Mesenchymal stem cell (in vitro differentiated cells and primary cell): ENCODE measurements around the gene OSR1.

Source experiments
- DNase-seq: peaks from one replicate; pipeline ENCODE4 v3.0.0-alpha.2; 2013
- H2AFZ ChIP-seq: one replicate; pipeline ENCODE4 v1.6.1; 2013; ENCODE audit warnings: low read depth, mild to moderate bottlenecking, control low read depth, inconsistent platforms, low read length, moderate library complexity
- H2AK5ac ChIP-seq: 2 replicates; pipeline ENCODE4 v1.6.1; 2013; ENCODE audit warnings: low read length, moderate library complexity, mild to moderate bottlenecking, inconsistent platforms; ENCODE audit not compliant: severe bottlenecking
- H2BK120ac ChIP-seq: one replicate; pipeline ENCODE4 v1.6.1; 2013; ENCODE audit warnings: low read depth, mild to moderate bottlenecking, inconsistent platforms, low read length, moderate library complexity
- H2BK12ac ChIP-seq, 2 experiments: one replicate each; pipeline ENCODE4 v1.6.1; 2013; ENCODE audit warnings: inconsistent platforms in 2 of 2, low read length in 2 of 2, mild to moderate bottlenecking in 2 of 2, moderate library complexity in 2 of 2, control low read depth in 1 of 2
- H2BK15ac ChIP-seq: one replicate; pipeline ENCODE4 v1.6.1; 2013; ENCODE audit warnings: mild to moderate bottlenecking, low read depth, inconsistent platforms; ENCODE audit not compliant: poor library complexity, severe bottlenecking
- H2BK5ac ChIP-seq: 2 replicates; pipeline ENCODE4 v1.6.1; 2013; ENCODE audit warnings: low read depth, mild to moderate bottlenecking, low read length, control low read depth, inconsistent platforms; ENCODE audit not compliant: poor library complexity, severe bottlenecking
- H3K14ac ChIP-seq, 2 experiments: one replicate each; pipeline ENCODE4 v1.6.1; 2013; ENCODE audit warnings: inconsistent platforms in 2 of 2, low read length in 2 of 2, control low read depth in 1 of 2, mild to moderate bottlenecking in 1 of 2, moderate library complexity in 1 of 2
- H3K18ac ChIP-seq, 2 experiments: one replicate each; pipeline ENCODE4 v1.6.1; 2013; ENCODE audit warnings: inconsistent platforms in 2 of 2, low read length in 2 of 2, control low read depth in 1 of 2, low read depth in 1 of 2, mild to moderate bottlenecking in 1 of 2
- H3K23ac ChIP-seq, 2 experiments: one replicate each; pipeline ENCODE4 v1.6.1; 2013; ENCODE audit warnings: inconsistent platforms in 2 of 2, low read length in 2 of 2, mild to moderate bottlenecking in 2 of 2, moderate library complexity in 2 of 2, control low read depth in 1 of 2
- H3K27ac ChIP-seq: 2 replicates; pipeline ENCODE4 v1.5.1; 2013; ENCODE audit warnings: mild to moderate bottlenecking, moderate library complexity, low read length, control low read depth, inconsistent platforms; ENCODE audit not compliant: poor library complexity, severe bottlenecking
- H3K27me3 ChIP-seq, 2 experiments: 2 replicates each; pipeline versions ENCODE4 v1.6.1 to v1.7.0; 2013; ENCODE audit warnings: low read length in 2 of 2, mild to moderate bottlenecking in 2 of 2, moderate library complexity in 2 of 2, control low read depth in 1 of 2, inconsistent platforms in 1 of 2; ENCODE audit not compliant: control insufficient read depth in 1 of 2, insufficient read depth in 1 of 2
- H3K36me3 ChIP-seq, 2 experiments: 2 replicates each; pipeline versions ENCODE4 v1.6.1 to v1.7.0; 2013; ENCODE audit warnings: low read length in 2 of 2, control low read depth in 1 of 2, inconsistent platforms in 1 of 2, low read depth in 1 of 2, mild to moderate bottlenecking in 1 of 2; ENCODE audit not compliant: insufficient read depth in 2 of 2, control insufficient read depth in 1 of 2
- H3K4ac ChIP-seq, 2 experiments: one replicate each; pipeline ENCODE4 v1.6.1; 2013; ENCODE audit warnings: inconsistent platforms in 2 of 2, low read length in 2 of 2, mild to moderate bottlenecking in 2 of 2, moderate library complexity in 2 of 2, control low read depth in 1 of 2, low read depth in 1 of 2
- H3K4me1 ChIP-seq: 2 replicates; pipeline ENCODE4 v1.6.1; 2013; ENCODE audit warnings: low read depth, low read length, control low read depth; ENCODE audit not compliant: control insufficient read depth, insufficient read depth
- H3K4me2 ChIP-seq: 2 replicates; pipeline ENCODE4 v1.6.1; 2013; ENCODE audit warnings: low read length, mild to moderate bottlenecking, inconsistent platforms; ENCODE audit not compliant: poor library complexity, severe bottlenecking
- H3K4me3 ChIP-seq, 2 experiments: 2 replicates each; pipeline versions ENCODE4 v1.5.1 to v1.7.0; 2013; ENCODE audit warnings: low read length in 2 of 2, mild to moderate bottlenecking in 2 of 2, control low read depth in 1 of 2, low read depth in 1 of 2; ENCODE audit not compliant: insufficient read depth in 1 of 2
- H3K79me1 ChIP-seq: replicated peaks from 2 replicates; pipeline ENCODE4 v1.6.1; 2013; ENCODE audit warnings: mild to moderate bottlenecking, control low read depth, low read length, inconsistent platforms; ENCODE audit not compliant: poor library complexity, severe bottlenecking
- H3K9ac ChIP-seq: 2 replicates; pipeline ENCODE4 v1.7.0; 2013; ENCODE audit warnings: mild to moderate bottlenecking, low read length, moderate library complexity
- H3K9me3 ChIP-seq: 2 replicates; pipeline ENCODE4 v1.7.0; 2013; ENCODE audit warnings: mild to moderate bottlenecking, low read length; ENCODE audit not compliant: control insufficient read depth
- H4K8ac ChIP-seq: one replicate; pipeline ENCODE4 v1.6.1; 2013; ENCODE audit warnings: inconsistent platforms, mild to moderate bottlenecking, low read length, moderate library complexity
- H4K91ac ChIP-seq: one replicate; pipeline ENCODE4 v1.6.1; 2013; ENCODE audit warnings: mild to moderate bottlenecking, low read length, inconsistent platforms
- WGBS: methylation state at CpG from one replicate; pipeline ENCODE4 v1.1.7; 2013; ENCODE audit warnings: mixed read lengths; 5-methylcytosine and 5-hydroxymethylcytosine counted together

Gene OSR1

GRCh38 chr2:19352946-19353720, 5.3 kb downstream of the OSR1 start:
- no peak overlapping the region for H3K4me3 ChIP-seq
- H2BK12ac ChIP-seq = no peak overlapping the region
- H3K79me1 ChIP-seq = peaks cover 7% of the 10 kb centered on the region
- no peak overlapping the region for H2BK15ac ChIP-seq
- H2AK5ac ChIP-seq = no peak overlapping the region
- H3K9me3 ChIP-seq = no peaks in the 10 kb centered on the region
- H3K36me3 ChIP-seq = peaks cover 13 to 45% of the 10 kb centered on the region in 2 experiments
- H3K27me3 ChIP-seq = peaks cover 0 to 49% of the 10 kb centered on the region in 2 experiments
- no peak overlapping the region for H3K14ac ChIP-seq
- no peak overlapping the region for H2BK5ac ChIP-seq
- 48% methylated on average over 40 of the region's 40 CpGs for WGBS
- H3K23ac ChIP-seq = peak overlapping the region in 1 of 2 experiments; percentile 98
- DNase-seq = no peak
- no peak overlapping the region for H3K27ac ChIP-seq
- no peak overlapping the region for H3K9ac ChIP-seq
- no peak overlapping the region for H3K18ac ChIP-seq
- H3K4me1 ChIP-seq = peaks cover 43% of the 10 kb centered on the region
- no peak overlapping the region for H3K4me2 ChIP-seq
- H4K8ac ChIP-seq = no peak overlapping the region
- no peak overlapping the region for H2AFZ ChIP-seq
- H4K91ac ChIP-seq = peak overlapping the region; percentile 9
- H2BK120ac ChIP-seq = no peak overlapping the region
- H3K4ac ChIP-seq = no peak overlapping the region

DNA sequence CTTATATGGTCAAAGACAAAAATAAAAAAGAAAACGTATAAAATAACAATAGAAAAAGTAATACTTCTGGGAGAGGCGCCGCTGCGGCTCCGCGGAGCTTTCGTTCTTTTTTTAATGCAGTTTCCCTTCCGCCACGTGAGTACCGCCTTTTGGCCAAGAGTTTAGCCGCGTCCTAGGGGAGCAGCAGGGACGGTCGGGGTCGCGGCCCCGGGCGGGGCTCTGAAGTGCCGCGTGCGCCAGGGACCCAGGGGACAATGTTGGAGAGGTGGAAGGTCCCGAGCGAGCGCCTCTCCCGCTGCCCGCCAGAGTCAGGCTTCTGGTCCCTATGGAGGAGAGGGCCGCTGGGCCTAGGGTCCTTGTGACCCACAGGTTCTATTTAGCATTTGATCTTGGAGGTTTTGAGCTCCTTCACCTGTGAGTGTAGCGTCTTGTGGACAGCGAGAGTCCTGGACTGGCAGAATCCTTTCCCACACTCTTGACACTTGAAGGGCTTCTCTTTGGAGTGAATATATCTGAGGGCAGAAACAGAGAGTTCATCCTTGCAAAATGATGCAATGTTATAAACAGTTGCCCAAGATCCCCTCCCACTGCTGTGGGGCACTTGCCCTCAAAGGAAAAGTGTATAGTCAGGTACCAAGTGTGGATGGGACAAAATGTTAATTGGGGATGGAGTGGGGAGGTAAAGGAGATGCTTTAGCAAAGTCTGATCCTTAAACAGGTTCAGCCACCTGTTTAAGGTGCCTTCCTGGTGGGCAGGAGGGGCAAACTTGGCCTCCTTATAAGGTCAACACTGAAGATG, 6.3 kb downstream of the OSR1 start:
- no peak overlapping the region for H2BK5ac ChIP-seq
- H4K8ac ChIP-seq = no peak overlapping the region
- H3K9ac ChIP-seq = peak overlapping the region; percentile 19
- no peak overlapping the region for H2BK15ac ChIP-seq
- no peaks in the 10 kb centered on the region for H3K9me3 ChIP-seq
- H2AK5ac ChIP-seq = no peak overlapping the region
- H2BK120ac ChIP-seq = no peak overlapping the region
- H3K18ac ChIP-seq = no peak overlapping the region
- H3K4me1 ChIP-seq = peaks cover 35% of the 10 kb centered on the region
- H3K23ac ChIP-seq = no peak overlapping the region
- no peak overlapping the region for H3K4ac ChIP-seq
- no peak overlapping the region for H3K4me3 ChIP-seq
- H4K91ac ChIP-seq = no peak overlapping the region
- 24% methylated on average over 29 of the region's 29 CpGs for WGBS
- H3K14ac ChIP-seq = no peak overlapping the region
- peak overlapping the region; percentile 7 for H3K4me2 ChIP-seq
- no peak overlapping the region for H2BK12ac ChIP-seq
- DNase-seq = no peak
- no peak overlapping the region for H2AFZ ChIP-seq
- no peak overlapping the region for H3K27ac ChIP-seq
- H3K79me1 ChIP-seq = peaks cover 11% of the 10 kb centered on the region
- peaks cover 13 to 45% of the 10 kb centered on the region in 2 experiments for H3K36me3 ChIP-seq
- H3K27me3 ChIP-seq = peaks cover 0 to 44% of the 10 kb centered on the region in 2 experiments

DNA sequence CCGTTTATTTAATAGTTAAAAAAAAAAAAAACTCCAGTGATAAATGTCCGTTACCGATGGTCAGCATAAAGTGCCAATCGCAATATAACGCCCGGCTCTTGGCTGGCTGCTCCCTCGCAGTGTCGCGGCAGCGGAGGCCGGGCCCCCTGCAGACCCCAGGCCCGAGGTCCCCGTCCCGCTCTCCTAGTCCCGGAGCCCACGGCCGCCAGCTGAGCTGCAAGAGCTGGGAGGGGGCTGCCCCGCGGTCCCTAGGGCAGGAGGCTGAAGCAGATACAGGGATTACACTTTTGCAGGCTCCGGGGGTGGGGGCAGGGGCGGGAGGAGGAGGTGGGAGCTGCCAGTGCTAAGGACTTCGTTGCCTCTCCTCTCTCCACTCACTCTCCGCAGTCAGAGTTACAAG, 6.9 kb downstream of the OSR1 start:
- Histone ChIP-seq H3K36me3 (peaks cover 13 to 45% of the 10 kb centered on the region in 2 experiments), H3K18ac (no peak overlapping the region), H2BK120ac (no peak overlapping the region), H3K9me3 (no peaks in the 10 kb centered on the region), H3K4me1 (peaks cover 29% of the 10 kb centered on the region), H3K9ac (no peak overlapping the region), H3K27ac (no peak overlapping the region), H2AK5ac (no peak overlapping the region), H3K23ac (no peak overlapping the region), H2AFZ (no peak overlapping the region), H3K27me3 (peaks cover 0 to 38% of the 10 kb centered on the region in 2 experiments), H3K4ac (no peak overlapping the region), H3K4me2 (peak overlapping the region; percentile 38), H3K4me3 (peak overlapping the region in 1 of 2 experiments; percentile 16), H2BK5ac (no peak overlapping the region), H3K14ac (no peak overlapping the region), H3K79me1 (peaks cover 16% of the 10 kb centered on the region), H4K91ac (no peak overlapping the region), H2BK15ac (no peak overlapping the region), H2BK12ac (no peak overlapping the region), H4K8ac (no peak overlapping the region)
- no peak for DNase-seq
- WGBS = 31% methylated on average over 20 of the region's 23 CpGs
